ENCODE measurements around the gene LTBP3.

The LTBP3 gene

DNA sequence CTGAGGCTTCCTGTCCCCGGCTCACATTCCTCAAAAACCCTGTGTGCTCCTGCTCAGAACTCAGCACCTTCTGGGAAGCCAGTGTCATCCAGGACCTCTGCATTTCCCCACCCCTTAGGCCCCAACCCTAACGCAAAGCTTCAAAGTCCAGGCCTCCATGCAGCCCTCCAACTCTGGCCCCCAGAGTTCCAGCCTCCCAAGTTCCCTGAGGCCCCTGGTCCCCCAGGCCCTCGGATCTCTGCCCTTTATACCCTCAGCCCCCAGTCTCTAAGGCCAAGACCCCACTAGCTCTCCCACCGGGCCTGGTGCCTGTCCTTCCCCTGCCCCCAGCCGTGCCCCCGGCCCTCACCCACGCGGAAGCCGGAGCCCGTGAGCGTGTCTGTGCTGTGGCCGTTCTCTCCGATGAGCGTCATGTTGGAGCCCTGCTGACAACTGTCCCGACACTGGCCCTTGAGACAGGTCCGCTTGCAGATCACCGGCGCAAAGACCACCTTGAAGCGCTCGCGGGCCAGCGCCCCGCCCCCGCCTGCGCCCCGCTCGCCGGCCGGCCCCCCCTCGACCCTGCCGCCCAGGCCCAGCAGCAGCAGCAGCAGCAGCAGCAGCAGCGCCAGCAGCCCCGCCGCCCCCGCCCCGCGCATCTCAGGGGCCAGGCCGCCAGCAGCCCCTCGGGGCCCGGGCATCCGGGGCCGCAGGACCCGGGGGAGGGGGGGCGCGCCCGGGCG is 718 bp downstream of the LTBP3 start:
- FAIRE-seq (no peak), DNase-seq (ENCODE audit: insufficient read length) (no peak)
- TF ChIP-seq TAF1 (IDR thresholded peaks at IDR 0.05; ENCODE audit: borderline replicate concordance, low read depth, low read length) (no peak), POLR2AphosphoS5 (IDR thresholded peaks at IDR 0.05; ENCODE audit: low read depth, low read length) (no peak), POLR2A (IDR thresholded peaks at IDR 0.05; ENCODE audit: low read depth, low read length) (no peak)

DNA sequence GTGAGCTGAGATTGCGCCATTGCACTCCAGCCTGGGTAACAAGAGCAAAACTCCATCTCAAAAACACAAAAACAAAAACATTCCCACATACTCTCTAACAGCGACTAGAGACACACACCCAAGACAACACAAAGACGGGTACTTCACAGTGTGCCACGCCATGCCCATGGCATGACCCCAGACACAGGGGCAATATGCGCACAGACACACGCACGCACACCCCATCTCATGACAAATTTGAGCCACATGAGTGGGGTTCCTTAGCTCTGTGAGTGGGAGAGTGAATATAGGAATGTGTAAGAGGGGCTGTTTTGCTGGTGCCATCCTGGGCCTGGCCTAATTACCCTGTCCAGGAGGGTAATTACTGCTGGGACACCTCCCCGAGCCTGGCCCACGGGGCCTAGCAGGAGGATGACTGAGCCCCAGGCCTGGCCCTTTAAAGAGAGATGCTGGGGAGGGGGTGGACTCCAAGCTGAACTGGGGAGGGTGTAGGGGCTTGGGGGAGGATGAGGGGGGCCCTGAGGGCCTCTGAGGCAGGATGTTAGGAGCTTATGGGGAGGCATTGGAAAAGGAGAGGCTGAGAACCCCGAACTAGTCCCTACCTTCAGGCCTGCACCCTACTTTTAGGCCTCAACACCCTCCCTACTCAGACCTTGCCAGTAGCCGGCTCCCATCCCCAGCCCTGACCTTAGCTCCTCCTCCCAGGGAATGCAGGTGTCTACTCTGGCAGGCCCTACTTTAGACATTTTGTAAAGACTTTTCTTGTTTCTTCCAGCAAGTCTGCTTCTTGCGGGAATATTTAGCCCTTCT is 1.5 kb downstream of the LTBP3 start:
- TF ChIP-seq TAF1 (IDR thresholded peaks at IDR 0.05; ENCODE audit: borderline replicate concordance, low read depth, low read length), result no peak
- TF ChIP-seq POLR2AphosphoS5 (IDR thresholded peaks at IDR 0.05; ENCODE audit: low read depth, low read length), result no peak
- no peak for TF ChIP-seq POLR2A (IDR thresholded peaks at IDR 0.05; ENCODE audit: low read depth, low read length)
- FAIRE-seq, result no peak
- no peak for DNase-seq (ENCODE audit: insufficient read length)

DNA sequence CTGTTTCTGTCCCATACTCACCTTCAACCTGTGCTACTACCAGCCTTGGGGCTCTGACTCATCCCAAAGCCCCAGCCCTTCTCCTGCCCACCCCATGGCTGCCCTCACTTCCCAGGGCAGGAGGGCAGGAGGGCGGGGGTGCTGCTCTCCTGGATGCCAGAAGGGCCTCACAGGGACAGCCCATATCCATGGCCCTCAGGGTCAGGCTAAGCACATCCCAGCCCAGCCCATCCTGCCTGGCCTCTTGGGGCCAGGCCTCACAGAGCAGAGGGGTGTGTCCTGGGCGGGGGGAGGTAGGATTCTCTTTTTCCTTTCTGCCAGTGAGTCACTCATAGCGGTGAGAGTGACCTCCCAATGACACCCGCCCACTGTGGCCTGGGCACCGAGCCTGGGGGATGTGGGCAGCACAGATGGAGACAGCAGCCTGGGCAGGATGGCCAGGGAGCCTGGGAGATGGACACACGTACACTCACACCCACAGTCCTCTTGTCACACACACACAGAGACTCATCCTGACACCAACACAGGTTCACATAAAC is 2.4 kb downstream of the LTBP3 start:
- DNase-seq (ENCODE audit: insufficient read length), result no peak

DNA sequence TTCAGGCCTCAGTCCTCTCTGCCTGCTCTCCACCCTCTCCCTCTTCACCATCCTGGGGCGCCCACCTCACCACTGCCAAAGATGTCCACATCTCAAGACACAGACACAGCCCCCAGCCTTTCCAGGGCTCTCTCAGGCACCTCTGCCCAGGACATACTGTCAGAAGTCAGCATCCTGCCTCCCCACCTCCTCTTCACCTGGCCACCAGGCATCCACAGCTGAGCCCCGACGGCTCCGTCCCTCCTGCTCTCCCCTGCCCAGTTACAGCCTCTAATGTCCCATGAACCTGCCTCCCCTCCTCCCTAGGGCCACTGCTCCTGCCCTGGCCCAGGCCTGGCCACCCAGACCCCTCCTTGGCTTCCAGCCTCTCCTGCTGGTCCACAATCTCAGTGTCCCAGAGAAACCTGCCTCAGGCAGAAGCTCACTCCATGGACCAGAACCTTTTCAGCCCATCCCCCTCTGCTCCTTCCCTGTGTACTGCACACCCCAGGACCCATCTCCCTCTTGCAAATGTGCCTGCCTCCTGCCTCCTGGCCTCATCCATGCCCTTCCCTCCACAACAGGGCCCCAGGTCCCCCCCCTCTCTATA is 3.2 kb downstream of the LTBP3 start:
- DNase-seq (ENCODE audit: insufficient read length), result no peak
- TF ChIP-seq POLR2A (IDR thresholded peaks at IDR 0.05; ENCODE audit: low read depth, low read length), result no peak
- TF ChIP-seq POLR2AphosphoS5 (IDR thresholded peaks at IDR 0.05; ENCODE audit: low read depth, low read length), result no peak
- TF ChIP-seq TAF1 (IDR thresholded peaks at IDR 0.05; ENCODE audit: borderline replicate concordance, low read depth, low read length), result no peak
- FAIRE-seq, result no peak

More for the DNA sequence above, 2.4 kb downstream of the LTBP3 start:
- no peak for FAIRE-seq
- TF ChIP-seq POLR2A (IDR thresholded peaks at IDR 0.05; ENCODE audit: low read depth, low read length) (no peak), POLR2AphosphoS5 (IDR thresholded peaks at IDR 0.05; ENCODE audit: low read depth, low read length) (no peak), TAF1 (IDR thresholded peaks at IDR 0.05; ENCODE audit: borderline replicate concordance, low read depth, low read length) (no peak)

DNA sequence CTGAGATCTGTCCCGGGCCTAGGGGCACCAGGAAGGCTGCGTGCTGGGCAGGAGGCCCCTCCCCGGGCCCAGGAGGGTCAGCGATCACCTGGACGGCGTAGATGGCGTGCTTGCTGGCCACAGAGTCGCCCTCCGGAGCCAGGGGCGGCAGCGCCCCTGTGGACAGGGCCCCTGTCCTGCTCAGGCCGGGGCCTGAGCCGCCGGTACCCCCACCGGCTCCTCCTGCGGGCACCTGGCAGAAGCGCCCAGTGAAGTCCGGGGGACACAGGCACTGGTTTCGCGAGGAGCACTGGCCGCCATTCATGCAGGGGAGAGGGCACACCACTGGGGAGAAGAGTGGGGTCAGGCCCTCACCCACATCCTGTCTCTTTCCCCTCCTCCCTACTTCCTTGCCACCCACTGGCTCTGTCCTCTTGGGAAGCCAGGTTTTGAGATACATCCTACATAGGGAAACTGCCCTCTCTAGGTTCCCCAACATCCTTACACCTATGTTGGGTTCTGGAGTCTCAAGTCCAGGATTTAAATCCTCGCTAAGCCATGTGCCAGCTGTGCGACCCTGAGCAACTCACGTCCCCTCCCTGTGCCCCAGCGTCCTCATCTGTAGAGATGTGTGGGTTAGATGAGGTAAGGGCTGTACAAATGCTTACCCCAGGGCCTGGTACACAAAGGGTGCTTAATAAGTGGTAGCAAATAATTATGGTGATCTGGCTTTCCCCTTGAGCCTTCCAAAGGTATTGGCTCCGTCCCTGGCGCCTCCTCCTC is 3.9 kb downstream of the LTBP3 start:
- no peak for FAIRE-seq
- DNase-seq (ENCODE audit: insufficient read length), result no peak
- TF ChIP-seq POLR2A (IDR thresholded peaks at IDR 0.05; ENCODE audit: low read depth, low read length) (no peak), TAF1 (IDR thresholded peaks at IDR 0.05; ENCODE audit: borderline replicate concordance, low read depth, low read length) (no peak), POLR2AphosphoS5 (IDR thresholded peaks at IDR 0.05; ENCODE audit: low read depth, low read length) (no peak)

DNA sequence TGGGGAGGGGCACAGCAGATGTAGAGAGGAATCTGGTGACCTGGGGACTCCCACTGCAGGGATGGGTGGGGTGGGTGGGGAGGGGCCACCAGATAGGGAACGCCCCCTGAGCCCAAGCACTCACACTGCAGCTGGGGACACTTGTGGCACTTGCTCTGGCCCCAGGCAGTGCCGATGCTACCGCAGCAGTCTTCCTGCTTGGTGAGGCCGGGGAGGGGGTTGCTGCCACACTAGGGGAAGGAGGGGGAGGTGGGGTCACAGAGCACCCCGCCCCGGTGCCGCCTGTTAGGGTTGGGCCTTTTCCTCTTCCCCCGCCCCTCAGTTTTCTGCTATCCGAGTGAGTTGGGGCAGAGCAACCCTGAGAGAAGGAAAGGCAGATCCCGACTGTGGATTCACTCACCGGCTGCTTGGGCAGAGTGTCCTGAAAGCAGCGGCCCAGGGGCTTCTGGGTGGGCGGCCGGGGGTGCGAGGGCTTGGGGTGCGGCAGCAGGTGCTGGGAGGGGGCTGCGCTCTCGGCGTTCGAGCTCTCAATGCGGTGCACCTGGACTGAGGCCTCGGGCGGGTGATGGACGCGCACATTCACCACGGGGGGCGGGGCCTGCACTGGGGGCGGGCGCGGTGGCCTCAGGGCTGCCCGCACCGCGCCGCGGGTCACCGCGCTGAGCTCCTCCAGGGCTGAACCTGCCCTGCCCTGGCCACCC is 4.7 kb downstream of the LTBP3 start:
- DNase-seq (ENCODE audit: insufficient read length) (no peak), FAIRE-seq (no peak)
- TF ChIP-seq POLR2AphosphoS5 (IDR thresholded peaks at IDR 0.05; ENCODE audit: low read depth, low read length) (no peak), POLR2A (IDR thresholded peaks at IDR 0.05; ENCODE audit: low read depth, low read length) (no peak), TAF1 (IDR thresholded peaks at IDR 0.05; ENCODE audit: borderline replicate concordance, low read depth, low read length) (no peak)

DNA sequence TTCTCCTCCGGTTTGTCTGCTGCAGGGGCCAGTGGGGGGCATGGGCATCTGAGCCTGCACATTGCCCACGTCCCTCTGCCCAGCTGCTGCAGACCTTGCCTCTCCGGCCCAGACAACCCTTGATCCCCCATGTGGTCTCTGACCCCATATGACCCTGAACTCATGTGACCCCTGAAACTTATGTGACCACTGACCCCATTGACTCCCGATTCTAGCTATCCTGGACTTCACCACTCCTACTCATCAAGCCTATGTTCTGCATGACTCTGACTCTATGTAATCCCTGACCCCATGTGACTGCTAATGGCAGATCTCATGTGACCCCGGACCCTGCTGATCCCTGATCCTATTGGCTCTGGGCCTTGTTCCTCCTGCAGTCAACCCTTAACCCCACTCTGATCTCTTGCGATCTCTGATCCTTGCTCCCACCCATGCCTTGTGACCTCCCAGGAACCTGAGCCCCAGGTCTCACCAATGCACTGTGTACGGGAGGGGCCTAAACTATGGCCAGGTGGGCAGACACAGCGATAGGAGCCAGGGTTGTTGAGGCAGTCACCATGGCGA is 5.7 kb downstream of the LTBP3 start:
- DNase-seq (ENCODE audit: insufficient read length) (no peak), FAIRE-seq (no peak)
- TF ChIP-seq POLR2AphosphoS5 (IDR thresholded peaks at IDR 0.05; ENCODE audit: low read depth, low read length) (no peak), TAF1 (IDR thresholded peaks at IDR 0.05; ENCODE audit: borderline replicate concordance, low read depth, low read length) (no peak), POLR2A (IDR thresholded peaks at IDR 0.05; ENCODE audit: low read depth, low read length) (no peak)

DNA sequence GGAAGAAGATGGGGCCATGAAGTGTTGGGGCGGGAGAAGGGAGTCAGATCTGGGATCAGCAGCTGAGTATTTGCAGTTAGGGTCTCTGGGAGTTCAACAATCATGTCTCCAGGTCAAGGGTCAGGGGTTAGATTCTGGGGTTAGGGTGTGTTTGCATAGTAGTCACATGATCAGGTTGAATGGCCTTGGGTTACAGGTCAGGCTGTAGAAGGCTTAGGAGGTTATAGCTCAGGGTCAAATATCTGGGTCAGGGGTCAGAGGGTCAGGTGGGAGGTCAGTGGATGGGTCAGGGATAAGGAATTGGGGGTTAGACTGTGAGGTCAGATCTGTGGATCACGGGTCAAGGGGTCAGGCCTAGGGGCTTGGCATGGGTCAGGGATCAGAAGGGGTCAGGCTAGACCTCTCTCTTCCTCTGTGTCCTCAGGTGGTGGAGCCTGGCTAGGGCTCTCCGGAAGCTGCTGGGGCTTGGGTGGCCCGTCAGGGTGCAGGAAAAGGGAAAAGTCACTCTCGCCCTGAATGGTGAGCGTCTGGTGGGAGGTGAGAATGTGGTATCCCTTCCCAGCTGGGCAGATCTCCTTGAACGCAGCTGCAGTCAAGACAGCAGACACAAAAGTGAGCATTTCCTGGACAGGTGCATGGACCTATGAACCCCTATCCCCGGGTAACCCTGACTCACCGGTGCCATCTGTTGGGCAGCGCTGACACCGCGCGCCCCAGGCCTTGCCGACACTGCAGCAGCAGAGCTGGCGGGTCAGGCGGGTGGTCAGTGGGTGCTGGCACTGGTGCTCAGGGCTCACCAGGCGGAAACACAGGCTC is 6.4 kb downstream of the LTBP3 start:
- TF ChIP-seq POLR2A (IDR thresholded peaks at IDR 0.05; ENCODE audit: low read depth, low read length), result no peak
- TF ChIP-seq TAF1 (IDR thresholded peaks at IDR 0.05; ENCODE audit: borderline replicate concordance, low read depth, low read length), result no peak
- TF ChIP-seq POLR2AphosphoS5 (IDR thresholded peaks at IDR 0.05; ENCODE audit: low read depth, low read length), result no peak
- DNase-seq (ENCODE audit: insufficient read length), result no peak
- peak; percentile 78 for FAIRE-seq

DNA sequence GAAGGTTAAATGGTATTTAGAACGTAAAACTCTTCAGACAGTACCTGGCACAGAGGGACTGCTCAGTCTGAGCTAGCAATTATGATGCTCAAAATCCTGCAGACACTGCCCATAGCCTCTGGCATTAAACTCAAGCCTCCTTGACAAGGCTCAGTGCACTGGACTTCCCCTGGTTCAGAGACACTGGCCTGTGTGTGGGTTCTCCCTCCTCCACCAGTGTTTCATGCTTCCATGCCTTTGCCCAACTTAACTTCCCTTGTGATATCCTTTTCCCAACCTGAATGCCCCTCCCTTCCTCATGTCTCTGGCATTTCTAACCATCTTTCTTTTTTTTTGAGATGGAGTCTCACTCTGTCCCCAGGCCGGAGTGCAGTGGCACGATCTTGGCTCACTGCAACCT is 9.1 kb downstream of the LTBP3 start:
- TF ChIP-seq POLR2AphosphoS5 (IDR thresholded peaks at IDR 0.05; ENCODE audit: low read depth, low read length) (no peak), POLR2A (IDR thresholded peaks at IDR 0.05; ENCODE audit: low read depth, low read length) (no peak)
- no peak for DNase-seq (ENCODE audit: insufficient read length)
- FAIRE-seq, result no peak

Measured in GM12892 (cell line).